ENCODE measurements around the gene GSG1L2.

Gene GSG1L2

GRCh38 chr17:9824797-9825338 is 3.0 kb upstream of the GSG1L2 start:
- no peak for DNase-seq

DNA sequence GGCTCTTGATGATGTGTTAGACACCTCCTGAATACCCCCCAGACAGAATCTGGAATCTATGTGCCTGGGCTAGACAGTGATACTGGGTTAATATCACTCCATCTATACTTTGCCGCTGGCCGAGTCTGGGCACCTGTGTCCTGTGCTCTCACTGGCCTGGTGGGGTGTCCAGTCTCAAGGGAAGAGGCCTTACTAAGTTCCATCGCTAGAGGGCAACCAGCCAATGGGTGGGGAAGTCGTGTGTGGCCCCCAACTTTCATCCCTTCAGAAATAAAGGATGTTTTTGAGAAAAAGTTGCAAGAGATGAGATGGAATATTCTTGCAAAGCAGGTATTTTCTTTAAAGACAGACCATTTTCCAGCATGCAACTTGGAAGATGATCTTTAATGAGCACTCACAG is 2.2 kb upstream of the GSG1L2 start:
- no peak for DNase-seq

DNA sequence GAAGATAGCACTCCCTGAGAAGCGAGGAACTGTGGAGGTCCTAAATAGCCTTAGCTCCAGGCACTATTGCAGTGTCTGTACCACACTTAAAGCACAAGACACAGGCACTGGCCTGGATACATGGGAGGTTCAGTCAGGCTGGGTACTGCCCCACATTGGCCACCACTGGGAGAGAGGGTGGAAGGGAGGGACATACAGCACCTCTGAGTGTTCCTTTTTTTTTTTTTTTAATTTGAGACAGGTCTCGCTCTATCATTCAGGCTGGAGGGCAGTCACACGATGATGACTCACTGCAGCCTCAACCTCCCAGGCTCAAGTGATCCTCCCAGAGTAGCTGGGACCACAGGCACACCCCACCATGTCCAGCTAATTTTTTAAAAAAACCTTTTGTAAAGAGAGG is 1.4 kb downstream of the GSG1L2 start:
- DNase-seq = no peak

GRCh38 chr17:9818760-9819159 is 3.1 kb downstream of the GSG1L2 start:
- DNase-seq = no peak

DNA sequence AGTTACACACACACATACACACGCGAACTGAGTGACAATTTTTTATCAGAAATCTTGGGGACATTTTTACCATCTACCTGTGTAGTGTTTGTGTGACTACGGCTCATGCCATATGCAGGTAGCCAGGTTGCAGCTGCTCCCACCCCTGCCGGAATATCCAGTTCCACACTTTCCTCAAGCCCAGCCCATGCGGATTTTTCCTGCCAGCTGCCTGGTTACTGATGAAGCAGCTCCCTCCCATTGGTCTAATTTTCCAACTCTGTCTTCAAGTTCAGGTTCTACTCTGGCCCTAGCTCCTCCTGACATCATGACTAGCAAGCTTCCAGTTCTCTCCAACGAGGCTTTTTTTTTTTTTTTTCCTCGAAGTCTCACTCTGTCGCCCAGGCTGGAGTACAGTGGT is 4.8 kb downstream of the GSG1L2 start:
- DNase-seq = no peak

DNA sequence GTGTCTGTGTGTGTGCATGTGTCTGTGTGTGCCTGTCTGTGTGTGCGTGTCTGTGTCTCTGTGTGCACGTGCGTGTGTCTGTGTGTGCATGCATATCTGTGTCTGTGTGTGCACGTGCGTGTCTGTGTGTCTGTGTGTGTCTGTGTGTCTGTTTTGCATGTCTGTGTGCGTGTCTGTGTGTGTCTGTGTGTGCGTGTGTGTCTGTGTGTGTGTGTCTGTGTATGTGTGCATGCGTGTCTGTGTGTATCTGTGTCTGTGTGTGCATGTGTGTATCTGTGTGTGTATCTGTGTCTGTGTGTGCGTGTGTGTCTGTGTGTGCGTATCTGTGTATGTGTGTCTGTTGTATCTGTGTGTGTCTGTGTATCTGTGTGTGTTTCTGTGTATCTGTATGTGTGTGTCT is 5.4 kb downstream of the GSG1L2 start:
- no peak for DNase-seq

GRCh38 chr17:9814337-9814945 is 7.4 kb downstream of the GSG1L2 start:
- no peak for DNase-seq

DNA sequence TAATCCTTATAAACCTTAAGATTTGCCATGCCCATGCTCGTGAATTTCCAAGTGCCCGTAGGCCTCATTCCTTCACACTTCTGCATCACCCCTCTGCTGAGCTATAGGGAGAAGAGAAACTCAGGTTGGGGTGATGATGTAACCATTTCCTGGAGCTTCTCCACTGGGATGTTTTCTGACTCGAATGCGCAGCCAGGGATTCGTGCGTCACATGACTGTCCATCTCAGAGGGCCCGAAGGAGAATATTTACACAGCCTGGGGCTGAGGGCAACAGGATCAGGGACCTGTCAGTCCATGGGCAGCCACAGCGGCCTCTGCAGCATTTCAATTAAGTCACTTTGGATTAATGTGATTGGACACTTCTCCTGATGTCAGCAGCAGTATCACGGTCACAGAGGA is 8.7 kb downstream of the GSG1L2 start:
- DNase-seq = no peak

DNA sequence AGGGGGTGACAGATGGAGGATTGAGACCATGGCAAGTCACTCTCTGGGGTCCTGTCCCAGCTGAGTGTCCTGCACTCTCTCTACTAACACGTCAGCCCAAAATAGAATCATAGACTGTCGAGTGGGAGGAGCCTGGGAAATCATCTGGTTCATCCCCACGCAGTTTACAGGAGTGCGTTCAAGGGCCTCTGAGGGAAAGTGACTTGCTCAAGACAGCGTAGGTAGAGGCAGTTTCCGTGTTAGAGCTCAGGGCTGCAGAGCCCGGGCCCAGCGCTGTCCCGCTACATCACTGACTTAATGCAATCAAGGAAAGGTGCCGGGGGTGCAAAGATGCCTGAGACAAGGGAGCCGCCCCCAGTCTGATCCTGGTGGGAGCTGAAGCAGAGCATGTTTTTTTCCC is 10.3 kb downstream of the GSG1L2 start:
- no peak for DNase-seq

- DNase-seq = no peak
Observed at GRCh38 chr17:9811086-9811485, 10.8 kb downstream of the GSG1L2 start.

DNA sequence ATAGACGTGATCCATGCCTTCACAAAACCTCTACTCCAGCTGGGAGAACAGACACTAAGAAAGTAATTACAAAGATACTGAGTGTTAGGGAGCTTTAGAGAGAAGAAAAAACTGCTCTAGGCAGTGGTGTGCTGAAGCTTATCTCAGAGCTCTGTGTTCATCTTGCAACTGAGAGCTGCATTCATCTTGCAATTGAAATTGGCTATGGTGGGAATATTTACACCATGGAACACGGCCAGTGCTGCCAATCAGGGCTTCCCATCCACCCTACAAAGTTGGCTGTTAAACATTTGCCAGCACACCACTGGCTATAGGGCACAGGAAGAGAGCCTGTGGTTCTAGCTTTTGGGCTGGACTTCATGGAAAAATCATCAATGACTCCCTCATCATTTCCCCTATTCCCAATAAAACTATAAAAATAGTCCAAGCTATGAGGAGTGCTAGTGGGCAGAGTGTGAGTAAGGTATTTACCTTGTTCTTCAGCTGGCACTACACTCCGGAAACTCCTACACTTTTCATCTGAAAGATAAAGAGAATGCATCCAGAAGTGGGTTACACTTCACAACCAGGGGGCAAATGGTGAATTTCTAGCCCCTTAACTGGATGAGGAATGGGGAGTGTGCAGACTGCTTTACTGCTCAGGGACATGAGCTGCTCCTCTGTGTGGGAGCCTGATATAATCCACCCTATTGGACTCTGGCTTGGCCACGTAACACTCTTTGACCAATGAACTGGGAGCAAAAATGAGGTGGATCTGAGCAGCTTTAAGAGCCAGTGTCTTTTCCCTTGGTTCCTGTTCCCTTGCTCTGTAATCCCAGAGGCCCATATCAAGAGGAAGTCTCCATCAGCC is 11.6 kb downstream of the GSG1L2 start:
- no peak for DNase-seq

- DNase-seq = no peak
Observed at GRCh38 chr17:9809409-9809808, 12.5 kb downstream of the GSG1L2 start.

- no peak for DNase-seq
Observed at GRCh38 chr17:9806699-9807098, 15.2 kb downstream of the GSG1L2 start.

- no peak for DNase-seq
Observed at GRCh38 chr17:9805769-9806168, 16.1 kb downstream of the GSG1L2 start.

- no peak for DNase-seq
Observed at GRCh38 chr17:9802697-9803096, 19.2 kb downstream of the GSG1L2 start.

DNA sequence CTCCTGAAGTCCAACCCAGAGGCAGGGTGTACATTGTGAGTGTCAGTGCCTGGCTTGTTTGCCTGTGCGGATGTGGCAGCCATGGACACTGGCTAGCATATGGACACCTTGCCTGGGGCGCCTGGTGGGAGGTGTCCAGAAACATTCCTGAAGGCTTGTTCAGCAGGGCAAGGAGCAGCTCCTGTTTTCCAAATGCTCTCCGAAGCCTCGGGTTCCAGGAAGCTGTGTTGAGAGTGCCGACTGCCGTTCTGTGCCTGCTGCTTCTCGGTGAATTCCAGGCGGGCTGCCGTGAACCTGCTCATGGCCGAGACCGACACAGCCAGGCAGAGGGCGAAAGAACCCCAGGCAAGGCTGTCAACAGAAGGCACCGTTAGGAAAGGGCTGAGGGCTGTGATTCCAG is 19.6 kb downstream of the GSG1L2 start:
- no peak for DNase-seq

- DNase-seq = no peak
Observed at GRCh38 chr17:9801505-9801904, 20.4 kb downstream of the GSG1L2 start.

DNA sequence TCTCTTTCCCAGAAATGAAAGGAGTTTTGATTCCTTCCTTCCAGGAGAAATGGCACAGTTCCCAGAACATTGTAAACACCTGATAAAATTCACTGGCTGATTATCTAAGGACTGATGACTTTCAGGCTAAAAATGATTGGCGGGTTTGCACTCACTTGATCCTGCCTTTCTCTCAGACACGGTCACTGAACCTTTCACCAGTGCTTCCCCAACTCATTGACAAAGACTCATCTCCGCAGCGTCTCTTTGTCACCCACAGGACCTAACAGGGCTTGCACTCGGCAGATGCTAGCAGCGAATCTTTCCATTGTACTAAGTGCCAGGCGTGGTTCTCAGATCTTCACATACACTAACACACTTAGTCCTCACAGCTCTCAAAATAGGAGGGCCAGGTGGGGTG is 23.2 kb downstream of the GSG1L2 start:
- no peak for DNase-seq

GRCh38 chr17:9798008-9798407 is 23.9 kb downstream of the GSG1L2 start:
- no peak for DNase-seq

- no peak for DNase-seq
Observed at GRCh38 chr17:9792181-9792840, 29.6 kb downstream of the GSG1L2 start.

GRCh38 chr17:9790889-9791876 is 30.7 kb downstream of the GSG1L2 start, which contains the start of gene DHRS7C:
DHRS7C (minus strand) TSS chr17:9791592; CDS start chr17:9791284, 308 bp downstream.
- DNase-seq = no peak

DNA sequence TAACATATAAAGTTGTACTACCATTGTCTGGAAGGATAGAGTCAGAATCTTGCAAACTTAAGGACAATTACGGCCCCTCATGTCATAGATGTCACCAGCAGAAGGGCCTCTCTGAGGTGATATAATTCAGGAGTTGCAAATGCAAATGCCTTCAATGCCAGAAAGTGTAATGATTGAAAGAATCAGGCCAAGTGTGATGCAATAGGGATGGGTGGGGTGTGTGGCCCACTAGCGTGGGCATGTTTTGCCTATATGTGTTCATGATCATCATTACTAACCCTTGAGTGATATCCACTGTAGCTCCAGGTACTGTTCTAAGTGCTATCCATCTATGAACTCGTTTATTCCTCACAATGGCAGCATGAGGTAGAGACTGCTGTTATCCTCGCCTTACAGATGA is 31.6 kb downstream of the GSG1L2 start:
- no peak for DNase-seq
